ENCODE results near the gene UBE2G1.

DNA sequence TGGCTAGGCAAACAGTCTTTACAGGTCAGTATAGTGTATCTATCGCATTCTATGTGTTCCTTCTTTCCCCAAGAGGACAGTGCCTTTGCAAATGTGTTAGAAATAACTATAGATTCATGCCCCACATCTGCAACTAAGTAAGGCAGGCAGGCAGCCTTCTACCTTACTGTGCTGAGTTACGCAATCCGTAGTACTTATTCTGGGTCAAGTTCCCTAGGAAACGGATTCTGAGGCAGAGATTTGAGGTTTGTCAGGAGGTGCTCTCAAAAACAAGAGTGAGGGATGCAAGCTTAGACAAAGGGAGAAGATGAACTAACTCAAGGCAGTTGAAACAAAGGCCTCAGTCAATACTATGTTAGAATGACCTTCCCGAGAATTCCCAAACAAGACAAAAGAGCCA lies 90.0 kb downstream of the UBE2G1 start:
- TF ChIP-seq RFX5 (IDR thresholded peaks at IDR 0.05), result no peak
- TF ChIP-seq POLR2A (IDR thresholded peaks at IDR 0.05; ENCODE audit: low read length), result no peak
